ENCODE measurements around the gene TMEM11. TPM values are rescaled to one million over a fixed set of nuclear protein-coding genes. Genes with fewer than 3 reads are reported as not detected.

Gene TMEM11
- total and polyA plus RNA-seq, 2 of the 8 experiments (the other 6 are each of a cell fraction or from before 2014, with no cell fraction given): 33.3 to 90.4 TPM

DNA sequence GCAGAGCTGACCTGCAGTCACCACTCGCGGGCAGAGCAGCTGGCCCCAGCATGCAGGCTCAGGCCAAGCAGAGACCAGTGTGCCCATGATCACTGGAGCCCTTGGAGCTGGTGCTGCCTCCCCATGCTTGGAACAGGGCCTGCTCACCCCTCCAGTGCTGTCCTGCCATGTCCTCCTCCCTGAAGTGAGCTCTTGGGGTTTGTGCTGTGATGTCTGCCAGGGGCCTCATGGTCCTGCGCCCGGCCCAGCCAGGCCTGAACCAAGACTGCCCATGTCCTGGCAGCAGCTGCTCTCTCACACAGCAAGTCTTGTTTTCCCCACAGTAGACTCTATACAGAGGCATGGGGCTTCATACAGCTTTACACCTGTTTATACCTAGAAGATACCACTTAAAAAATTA lies 24.6 kb downstream of the TMEM11 start (continued):
- TF ChIP-seq KDM5A (IDR thresholded peaks at IDR 0.05; ENCODE audit: low read length): no peak
- TF ChIP-seq SP1 (IDR thresholded peaks at IDR 0.05; ENCODE audit: low read depth, low read length): no peak
- no peak for TF ChIP-seq RBBP5 (IDR thresholded peaks at IDR 0.05; ENCODE audit: borderline replicate concordance, low read depth, low read length)

Data from H1 (cell line).